Hepatocyte (in vitro differentiated cells): ENCODE results near the gene NFIX.

Experiments
- CTCF ChIP-seq: fragments of 200-600 bp; sonication (generic); IDR thresholded peaks from 2 replicates; pipeline ENCODE4 v1.5.1; 2016; ENCODE audit warnings: antibody characterized with exemption, mild to moderate bottlenecking; ENCODE audit not compliant: poor library complexity
- EZH2 ChIP-seq: fragments of 200-600 bp; sonication (generic); IDR thresholded peaks from 2 replicates; pipeline ENCODE4 v1.6.1; 2016; ENCODE audit warnings: antibody characterized with exemption, mild to moderate bottlenecking, borderline replicate concordance

- TF ChIP-seq CTCF, result no peak
- TF ChIP-seq EZH2, result no peak
Measured at GRCh38 chr19:13037161-13037560, 41.9 kb downstream of the NFIX start.
